Chondrocyte (in vitro differentiated cells): ENCODE results near the gene FOXP1. TPM values are rescaled to one million over a fixed set of nuclear protein-coding genes. Genes with fewer than 3 reads are reported as not detected.
A peak's percentile ranks its signal among the peaks of the same experiment; 100 is the strongest.

ENCODE experiments used
- DNase-seq: peaks from one replicate; pipeline ENCODE4 v3.0.0; 2021; ENCODE audit warnings: mixed read lengths, low spot score
- H3K27ac Mint-ChIP-seq: one replicate; pipeline ENCODE4 v1.8.0; 2021; ENCODE audit warnings: mild to moderate bottlenecking, moderate library complexity, mixed read lengths; ENCODE audit not compliant: unreplicated experiment
- H3K27me3 Mint-ChIP-seq: 2 replicates; pipeline ENCODE4 v1.8.0; 2021; ENCODE audit warnings: low read depth, mixed read lengths
- H3K36me3 Mint-ChIP-seq: 2 replicates; pipeline ENCODE4 v1.8.0; 2021; ENCODE audit warnings: low read depth, mixed read lengths
- H3K4me1 Mint-ChIP-seq: 2 replicates; pipeline ENCODE4 v1.8.0; 2021; ENCODE audit warnings: low read depth, mild to moderate bottlenecking, mixed read lengths
- H3K4me3 Mint-ChIP-seq: one replicate; pipeline ENCODE4 v1.8.0; 2021; ENCODE audit warnings: mild to moderate bottlenecking, moderate library complexity, mixed read lengths; ENCODE audit not compliant: unreplicated experiment
- H3K9me3 Mint-ChIP-seq: 2 replicates; pipeline ENCODE4 v1.8.0; 2021; ENCODE audit warnings: low read depth, mixed read lengths
- total RNA-seq: library from RNA; stranded (reverse); gene quantifications from 3 replicates; pipeline ENCODE4 v1.2.1, GENCODE V29; 2021
- TF ChIP-seq, protein P1 (sequence below): fragments of 200-600 bp; sonication (generic); IDR thresholded peaks from 2 replicates; pipeline ENCODE4 v1.5.0; 2021; ENCODE audit warnings: antibody characterized with exemption, mild to moderate bottlenecking, moderate library complexity

FOXP1 gene
- total RNA-seq, 1 donor from 2014 or later: 206 TPM

DNA sequence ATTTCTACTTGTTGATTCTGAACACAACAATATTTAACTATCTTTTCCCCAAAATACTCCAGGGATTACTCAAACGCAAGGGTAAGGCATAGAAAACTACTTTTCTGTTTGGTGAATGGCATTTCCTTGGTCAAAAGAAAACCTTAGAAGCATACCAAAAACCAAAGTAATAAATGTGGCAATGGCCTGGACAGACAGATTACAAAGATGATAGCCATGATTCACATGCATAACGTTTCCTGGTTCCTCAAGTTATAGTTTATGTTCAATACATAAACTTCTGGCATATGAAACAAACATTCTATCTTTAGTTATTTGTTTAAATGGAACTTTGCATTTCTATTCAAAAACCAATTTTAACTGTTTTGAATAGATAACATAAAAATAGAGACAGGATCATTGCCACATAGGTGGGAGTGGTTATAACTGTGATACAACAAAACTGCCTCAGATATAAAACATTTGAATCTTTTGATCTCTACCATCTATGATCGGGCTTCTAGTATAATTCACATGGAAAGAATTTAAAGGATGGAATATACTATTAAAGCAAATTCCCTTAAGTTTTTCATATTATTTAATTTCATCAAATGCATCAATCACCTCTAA lies 32.1 kb downstream of the FOXP1 start:
- Mint-ChIP-seq H3K4me1 (peaks cover 35% of the 10 kb centered on the region), H3K4me3 (no peak overlapping the region), H3K27ac (peak overlapping the region; percentile 79), H3K36me3 (no peaks in the 10 kb centered on the region), H3K9me3 (no peaks in the 10 kb centered on the region), H3K27me3 (no peaks in the 10 kb centered on the region)
- DNase-seq: no peak
- TF ChIP-seq, protein P1, sequence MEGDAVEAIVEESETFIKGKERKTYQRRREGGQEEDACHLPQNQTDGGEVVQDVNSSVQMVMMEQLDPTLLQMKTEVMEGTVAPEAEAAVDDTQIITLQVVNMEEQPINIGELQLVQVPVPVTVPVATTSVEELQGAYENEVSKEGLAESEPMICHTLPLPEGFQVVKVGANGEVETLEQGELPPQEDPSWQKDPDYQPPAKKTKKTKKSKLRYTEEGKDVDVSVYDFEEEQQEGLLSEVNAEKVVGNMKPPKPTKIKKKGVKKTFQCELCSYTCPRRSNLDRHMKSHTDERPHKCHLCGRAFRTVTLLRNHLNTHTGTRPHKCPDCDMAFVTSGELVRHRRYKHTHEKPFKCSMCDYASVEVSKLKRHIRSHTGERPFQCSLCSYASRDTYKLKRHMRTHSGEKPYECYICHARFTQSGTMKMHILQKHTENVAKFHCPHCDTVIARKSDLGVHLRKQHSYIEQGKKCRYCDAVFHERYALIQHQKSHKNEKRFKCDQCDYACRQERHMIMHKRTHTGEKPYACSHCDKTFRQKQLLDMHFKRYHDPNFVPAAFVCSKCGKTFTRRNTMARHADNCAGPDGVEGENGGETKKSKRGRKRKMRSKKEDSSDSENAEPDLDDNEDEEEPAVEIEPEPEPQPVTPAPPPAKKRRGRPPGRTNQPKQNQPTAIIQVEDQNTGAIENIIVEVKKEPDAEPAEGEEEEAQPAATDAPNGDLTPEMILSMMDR: no peak

DNA sequence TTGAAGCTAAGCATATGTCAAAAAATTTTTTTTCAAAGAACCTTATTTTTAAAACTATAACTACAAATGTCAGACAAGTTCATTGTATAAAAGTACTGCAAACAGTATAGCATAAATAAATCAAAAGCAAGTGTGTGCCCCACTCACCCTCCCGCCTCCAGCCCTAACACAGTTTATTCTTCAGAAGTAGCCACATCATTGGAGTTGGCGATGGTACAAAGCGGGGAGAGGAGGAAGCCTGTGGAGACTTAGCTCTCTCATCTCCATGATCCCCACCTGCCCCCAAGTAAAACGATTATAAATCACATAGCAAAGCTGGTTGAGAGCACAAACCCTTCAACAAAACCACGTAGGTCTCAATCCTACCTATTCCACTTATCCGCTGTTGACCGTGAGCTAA lies 33.6 kb downstream of the FOXP1 start:
- no peak for DNase-seq
- Mint-ChIP-seq H3K4me3 (no peak overlapping the region), H3K4me1 (peaks cover 39% of the 10 kb centered on the region), H3K36me3 (no peaks in the 10 kb centered on the region), H3K27ac (peak overlapping the region; percentile 57), H3K9me3 (no peaks in the 10 kb centered on the region), H3K27me3 (no peaks in the 10 kb centered on the region)
- TF ChIP-seq, protein P1: no peak

DNA sequence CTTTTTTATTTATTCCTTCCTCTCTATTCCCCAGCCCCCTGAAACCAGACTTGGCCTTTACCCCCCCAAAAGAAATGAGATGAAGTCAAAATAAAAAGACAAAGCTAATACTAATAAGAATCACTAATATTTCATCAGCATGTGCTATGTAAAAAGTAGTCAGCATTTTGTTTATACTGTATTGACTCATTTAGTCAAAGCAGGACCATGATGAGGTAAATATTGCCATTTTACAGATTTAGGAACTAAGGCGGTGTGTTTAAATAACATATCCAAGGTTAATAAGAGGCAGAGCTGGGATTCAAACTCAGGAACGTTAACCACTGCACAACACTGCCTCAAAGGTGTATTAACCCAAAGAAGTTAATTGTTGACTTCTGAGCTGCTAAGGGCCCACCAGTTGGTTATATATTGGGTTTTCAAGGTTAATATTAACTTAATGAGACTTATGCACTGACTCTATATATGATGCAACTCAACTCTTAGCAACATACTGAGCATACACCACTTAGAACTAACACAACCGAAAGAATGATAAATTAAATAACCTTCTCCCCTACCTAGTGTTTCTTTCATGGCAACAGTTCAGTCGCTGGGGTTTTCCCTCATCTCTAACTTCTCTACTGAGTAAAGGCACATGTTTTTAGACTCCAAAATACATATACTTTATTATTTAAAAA lies 34.7 kb downstream of the FOXP1 start:
- H3K27me3 Mint-ChIP-seq: no peaks in the 10 kb centered on the region
- no peaks in the 10 kb centered on the region for H3K36me3 Mint-ChIP-seq
- no peak overlapping the region for H3K27ac Mint-ChIP-seq
- TF ChIP-seq, protein P1: no peak
- no peak for DNase-seq
- peaks cover 39% of the 10 kb centered on the region for H3K4me1 Mint-ChIP-seq
- H3K4me3 Mint-ChIP-seq: no peak overlapping the region
- H3K9me3 Mint-ChIP-seq: no peaks in the 10 kb centered on the region

DNA sequence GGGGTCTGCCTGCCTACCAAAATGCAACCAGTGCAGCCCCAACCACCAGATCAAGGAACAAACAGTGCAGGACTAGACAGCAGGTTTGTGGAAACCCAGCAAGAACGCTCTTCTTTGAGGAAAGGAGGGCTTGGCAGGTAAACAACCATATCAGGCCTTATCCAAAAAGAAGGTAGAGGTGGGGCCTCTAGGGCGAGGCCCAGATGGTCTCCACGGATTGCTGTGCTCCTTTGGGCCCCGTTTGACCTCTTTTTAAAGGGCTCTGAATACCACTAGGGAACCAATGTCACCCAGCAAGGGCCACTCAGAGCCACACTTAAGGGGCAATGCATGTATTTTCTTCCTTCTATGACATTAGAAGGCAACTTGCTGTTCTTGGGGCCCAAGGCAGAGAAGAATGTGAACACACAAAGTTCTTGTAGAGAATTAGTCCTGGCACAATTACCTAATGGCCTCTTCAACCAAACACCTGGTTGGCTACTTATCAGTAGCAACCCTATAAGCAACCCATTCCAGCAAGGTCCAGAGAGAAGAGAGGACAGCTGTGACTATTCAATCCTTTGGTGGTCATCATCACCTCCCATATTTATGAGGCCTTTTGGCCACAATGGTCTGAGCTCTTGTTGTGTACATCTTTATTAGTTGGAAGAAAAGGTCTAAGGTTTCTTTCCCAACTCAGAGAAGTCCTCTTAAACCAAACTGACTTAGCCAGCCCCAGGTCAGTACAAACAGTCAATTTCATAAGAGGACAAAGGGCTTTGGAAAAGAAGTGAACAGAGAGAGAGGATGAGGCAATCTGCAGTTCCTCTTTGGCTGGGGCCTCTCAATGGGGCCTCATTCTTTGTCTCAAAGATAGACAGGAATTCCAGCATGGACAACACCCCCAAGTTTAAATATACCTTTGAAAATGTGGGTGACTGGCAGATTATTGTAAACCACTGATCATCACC lies 36.0 kb downstream of the FOXP1 start:
- H3K27ac Mint-ChIP-seq: no peak overlapping the region
- H3K4me1 Mint-ChIP-seq: peaks cover 47% of the 10 kb centered on the region
- H3K4me3 Mint-ChIP-seq: no peak overlapping the region
- no peaks in the 10 kb centered on the region for H3K9me3 Mint-ChIP-seq
- DNase-seq: no peak
- TF ChIP-seq, protein P1: no peak
- H3K27me3 Mint-ChIP-seq: no peaks in the 10 kb centered on the region
- H3K36me3 Mint-ChIP-seq: no peaks in the 10 kb centered on the region

DNA sequence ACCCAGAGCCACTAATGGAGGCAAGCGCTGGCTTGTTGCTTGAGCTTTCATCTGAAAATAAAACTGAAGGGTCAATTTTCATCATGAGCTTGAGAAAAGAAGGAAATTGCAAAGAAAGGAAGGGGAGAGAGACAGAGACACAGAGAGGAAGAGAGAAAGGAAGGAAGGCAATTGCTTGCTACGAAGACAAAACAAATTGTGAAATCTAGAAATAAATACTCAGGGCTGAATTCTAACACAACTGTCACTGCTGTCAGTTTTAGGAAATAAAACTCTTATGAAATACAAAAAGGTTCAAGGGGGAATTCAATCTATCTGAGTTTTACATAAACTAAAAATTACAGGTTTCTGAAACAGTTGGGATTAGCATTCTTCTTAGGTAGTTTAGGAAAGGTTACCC lies 36.7 kb downstream of the FOXP1 start:
- H3K4me1 Mint-ChIP-seq: peaks cover 51% of the 10 kb centered on the region
- DNase-seq: no peak
- H3K27me3 Mint-ChIP-seq: no peaks in the 10 kb centered on the region
- H3K4me3 Mint-ChIP-seq: no peak overlapping the region
- no peaks in the 10 kb centered on the region for H3K9me3 Mint-ChIP-seq
- H3K27ac Mint-ChIP-seq: no peak overlapping the region
- H3K36me3 Mint-ChIP-seq: no peaks in the 10 kb centered on the region
- TF ChIP-seq, protein P1: no peak
